ENCODE results near the gene TMEM82. TPM values are rescaled to one million over a fixed set of nuclear protein-coding genes. Genes with fewer than 3 reads are reported as not detected.

TMEM82 gene
- total RNA-seq, 1 donor from 2014 or later, result not detected

- H3K27ac Mint-ChIP-seq (ENCODE audit: unreplicated experiment), result peak overlapping the region; percentile 96
- no peaks in the 10 kb centered on the region for H3K9me3 Mint-ChIP-seq (ENCODE audit: unreplicated experiment)
- peaks cover 28% of the 10 kb centered on the region for H3K4me1 Mint-ChIP-seq (ENCODE audit: unreplicated experiment)
- no peak for TF ChIP-seq CTCF (IDR thresholded peaks at IDR 0.05)
- no peak for DNase-seq (ENCODE audit: extremely low spot score, unreplicated experiment)
- H3K27me3 Mint-ChIP-seq (ENCODE audit: unreplicated experiment), result no peaks in the 10 kb centered on the region
- H3K36me3 Mint-ChIP-seq (ENCODE audit: unreplicated experiment), result peaks cover 8% of the 10 kb centered on the region
- no peak overlapping the region for H3K4me3 Mint-ChIP-seq (ENCODE audit: unreplicated experiment)
Observed at GRCh38 chr1:15705184-15705566, 37.1 kb upstream of the TMEM82 start.

GRCh38 chr1:15706751-15707150 lies 35.5 kb upstream of the TMEM82 start:
- Mint-ChIP-seq H3K9me3 (ENCODE audit: unreplicated experiment) (no peaks in the 10 kb centered on the region), H3K36me3 (ENCODE audit: unreplicated experiment) (peaks cover 6% of the 10 kb centered on the region), H3K27me3 (ENCODE audit: unreplicated experiment) (no peaks in the 10 kb centered on the region), H3K4me3 (ENCODE audit: unreplicated experiment) (no peak overlapping the region), H3K4me1 (ENCODE audit: unreplicated experiment) (peaks cover 28% of the 10 kb centered on the region), H3K27ac (ENCODE audit: unreplicated experiment) (no peak overlapping the region)
- TF ChIP-seq CTCF (IDR thresholded peaks at IDR 0.05), result no peak
- no peak for DNase-seq (ENCODE audit: extremely low spot score, unreplicated experiment)

GRCh38 chr1:15707239-15707925 lies 34.9 kb upstream of the TMEM82 start:
- Mint-ChIP-seq H3K27me3 (ENCODE audit: unreplicated experiment) (no peaks in the 10 kb centered on the region), H3K9me3 (ENCODE audit: unreplicated experiment) (no peaks in the 10 kb centered on the region), H3K36me3 (ENCODE audit: unreplicated experiment) (peaks cover 6% of the 10 kb centered on the region), H3K4me3 (ENCODE audit: unreplicated experiment) (no peak overlapping the region), H3K27ac (ENCODE audit: unreplicated experiment) (peak overlapping the region; percentile 23), H3K4me1 (ENCODE audit: unreplicated experiment) (peaks cover 23% of the 10 kb centered on the region)
- DNase-seq (ENCODE audit: extremely low spot score, unreplicated experiment), result no peak
- no peak for TF ChIP-seq CTCF (IDR thresholded peaks at IDR 0.05)

- H3K4me3 Mint-ChIP-seq (ENCODE audit: unreplicated experiment), result no peak overlapping the region
- no peaks in the 10 kb centered on the region for H3K9me3 Mint-ChIP-seq (ENCODE audit: unreplicated experiment)
- no peak overlapping the region for H3K27ac Mint-ChIP-seq (ENCODE audit: unreplicated experiment)
- no peak for TF ChIP-seq CTCF (IDR thresholded peaks at IDR 0.05)
- no peak for DNase-seq (ENCODE audit: extremely low spot score, unreplicated experiment)
- H3K4me1 Mint-ChIP-seq (ENCODE audit: unreplicated experiment), result peaks cover 15% of the 10 kb centered on the region
- no peaks in the 10 kb centered on the region for H3K27me3 Mint-ChIP-seq (ENCODE audit: unreplicated experiment)
- peaks cover 6% of the 10 kb centered on the region for H3K36me3 Mint-ChIP-seq (ENCODE audit: unreplicated experiment)
Observed at GRCh38 chr1:15708486-15709137, 33.7 kb upstream of the TMEM82 start.

- peaks cover 8% of the 10 kb centered on the region for H3K36me3 Mint-ChIP-seq (ENCODE audit: unreplicated experiment)
- TF ChIP-seq CTCF (IDR thresholded peaks at IDR 0.05), result no peak
- no peak overlapping the region for H3K27ac Mint-ChIP-seq (ENCODE audit: unreplicated experiment)
- no peaks in the 10 kb centered on the region for H3K27me3 Mint-ChIP-seq (ENCODE audit: unreplicated experiment)
- H3K9me3 Mint-ChIP-seq (ENCODE audit: unreplicated experiment), result no peaks in the 10 kb centered on the region
- no peak for DNase-seq (ENCODE audit: extremely low spot score, unreplicated experiment)
- no peak overlapping the region for H3K4me3 Mint-ChIP-seq (ENCODE audit: unreplicated experiment)
- H3K4me1 Mint-ChIP-seq (ENCODE audit: unreplicated experiment), result peaks cover 12% of the 10 kb centered on the region
Observed at GRCh38 chr1:15709226-15709625, 33.1 kb upstream of the TMEM82 start.
